Measurements from ENCODE around the gene INPP5A. TPM values are rescaled to one million over a fixed set of nuclear protein-coding genes. Genes with fewer than 3 reads are reported as not detected.

Gene INPP5A
- total RNA-seq, 4 donors from 2014 or later, result 34.8 to 80.8 (median 52.8) TPM

- peaks cover 0 to 3% (median 0%) of the 10 kb centered on the region in 4 donors for H3K4me1 ChIP-seq
- H3K36me3 ChIP-seq, result no peaks in the 10 kb centered on the region
- DNase-seq, result no peak
- TF ChIP-seq POLR2AphosphoS5 (IDR thresholded peaks at IDR 0.05), result no peak
- no peaks in the 10 kb centered on the region for H3K27me3 ChIP-seq
- H3K4me3 ChIP-seq, result no peak overlapping the region
- 96% methylated on average over 11 to 14 of the region's 14 CpGs for WGBS, 2 donors (ENCODE audit: low coverage in 1 of 2)
- intact Hi-C loops (cut with DNase I; ENCODE audit: low total_unique reads) (no loop called here), in situ Hi-C loops (cut with MboI; ENCODE audit: low pct_ligation_motif_present in 1 of 4, low pct_unique_long_range_greater_than_20kb in 1 of 4, low sequenced_read_pairs in 3 of 4) (no loop called here)
- H3K9me3 ChIP-seq, result no peaks in the 10 kb centered on the region
- H3K27ac ChIP-seq, result no peak overlapping the region
These were observed 219.0 kb downstream of the INPP5A start for GRCh38 chr10:132756591-132756990.

- no peaks in the 10 kb centered on the region for H3K27me3 ChIP-seq
- H3K4me1 ChIP-seq, result peaks cover 0 to 3% (median 0%) of the 10 kb centered on the region in 4 donors
- TF ChIP-seq EP300 (IDR thresholded peaks at IDR 0.05; ENCODE audit: low read depth) (no peak), POLR2AphosphoS5 (IDR thresholded peaks at IDR 0.05) (no peak), CTCF (IDR thresholded peaks at IDR 0.05) (no peak)
- WGBS, 2 donors (ENCODE audit: low coverage in 1 of 2), result 96 to 98% methylated on average over 8 to 27 of the region's 27 CpGs
- DNase-seq, result no peak
- intact Hi-C loops (cut with DNase I; ENCODE audit: low total_unique reads), result no loop called here
- no peak overlapping the region for H3K4me3 ChIP-seq
- no peak overlapping the region for H3K27ac ChIP-seq
- in situ Hi-C loops (cut with MboI; ENCODE audit: low pct_ligation_motif_present in 1 of 4, low pct_unique_long_range_greater_than_20kb in 1 of 4, low sequenced_read_pairs in 3 of 4), result no loop called here
- H3K9me3 ChIP-seq, result no peaks in the 10 kb centered on the region
- H3K36me3 ChIP-seq, result no peaks in the 10 kb centered on the region
These were observed 219.6 kb downstream of the INPP5A start for GRCh38 chr10:132757171-132757570.

GRCh38 chr10:132758865-132759264, 221.3 kb downstream of the INPP5A start:
- in situ Hi-C loops (cut with MboI; ENCODE audit: low pct_ligation_motif_present in 1 of 4, low pct_unique_long_range_greater_than_20kb in 1 of 4, low sequenced_read_pairs in 3 of 4), result no loop called here

GRCh38 chr10:132761395-132762060, 223.9 kb downstream of the INPP5A start:
- 94 to 95% methylated on average over 7 to 10 of the region's 11 CpGs for WGBS, 2 donors (ENCODE audit: low coverage in 1 of 2)
- Histone ChIP-seq H3K27ac (no peak overlapping the region), H3K4me1 (no peaks in the 10 kb centered on the region), H3K36me3 (no peaks in the 10 kb centered on the region), H3K4me3 (no peak overlapping the region), H3K9me3 (no peaks in the 10 kb centered on the region), H3K27me3 (no peaks in the 10 kb centered on the region)
- no peak for TF ChIP-seq CTCF (IDR thresholded peaks at IDR 0.05)
- TF ChIP-seq POLR2AphosphoS5 (IDR thresholded peaks at IDR 0.05), result no peak
- in situ Hi-C loops (cut with MboI; ENCODE audit: low pct_ligation_motif_present in 1 of 4, low pct_unique_long_range_greater_than_20kb in 1 of 4, low sequenced_read_pairs in 3 of 4) (no loop called here), intact Hi-C loops (cut with DNase I; ENCODE audit: low total_unique reads) (no loop called here)
- DNase-seq, result no peak

More at GRCh38 chr10:132758865-132759264, 221.3 kb downstream of the INPP5A start:
- H3K36me3 ChIP-seq, result no peaks in the 10 kb centered on the region
- H3K4me3 ChIP-seq, result no peak overlapping the region
- no peaks in the 10 kb centered on the region for H3K27me3 ChIP-seq
- H3K4me1 ChIP-seq, result no peaks in the 10 kb centered on the region
- intact Hi-C loops (cut with DNase I; ENCODE audit: low total_unique reads), result no loop called here
- no peak overlapping the region for H3K27ac ChIP-seq
- DNase-seq, result peak; percentile 15
- 73% methylated on average over 14 of the region's 14 CpGs; no CpG with 5 or more reads in 1 of the 2 donors for WGBS, 2 donors (ENCODE audit: low coverage in 1 of 2)
- no peaks in the 10 kb centered on the region for H3K9me3 ChIP-seq
- TF ChIP-seq POLR2A (IDR thresholded peaks at IDR 0.05) (no peak), POLR2AphosphoS5 (IDR thresholded peaks at IDR 0.05) (no peak), CTCF (IDR thresholded peaks at IDR 0.05) (no peak), EP300 (IDR thresholded peaks at IDR 0.05; ENCODE audit: low read depth) (no peak)

- H3K27ac ChIP-seq, result no peak overlapping the region
- DNase-seq, result no peak
- H3K9me3 ChIP-seq, result no peaks in the 10 kb centered on the region
- intact Hi-C loops (cut with DNase I; ENCODE audit: low total_unique reads) (no loop called here), in situ Hi-C loops (cut with MboI; ENCODE audit: low pct_ligation_motif_present in 1 of 4, low pct_unique_long_range_greater_than_20kb in 1 of 4, low sequenced_read_pairs in 3 of 4) (no loop called here)
- TF ChIP-seq EP300 (IDR thresholded peaks at IDR 0.05; ENCODE audit: low read depth), result no peak
- no peak for TF ChIP-seq CTCF (IDR thresholded peaks at IDR 0.05)
- TF ChIP-seq POLR2AphosphoS5 (IDR thresholded peaks at IDR 0.05), result no peak
- no peak for TF ChIP-seq POLR2A (IDR thresholded peaks at IDR 0.05)
- H3K36me3 ChIP-seq, result no peaks in the 10 kb centered on the region
- H3K27me3 ChIP-seq, result no peaks in the 10 kb centered on the region
- H3K4me1 ChIP-seq, result no peaks in the 10 kb centered on the region
- H3K4me3 ChIP-seq, result no peak overlapping the region
- WGBS, 2 donors (ENCODE audit: low coverage in 1 of 2), result 75 to 89% methylated on average over 4 to 6 of the region's 6 CpGs
These were observed 224.7 kb downstream of the INPP5A start for GRCh38 chr10:132762267-132762666.

Measured in transverse colon (tissue), 4 donors.